ENCODE data around the gene ZBTB6. TPM values are rescaled to one million over a fixed set of nuclear protein-coding genes. Genes with fewer than 3 reads are reported as not detected.

Gene ZBTB6
- total RNA-seq, 4 donors from 2014 or later, result 6.5 to 12.9 (median 9.5) TPM

- DNase-seq (ENCODE audit: extremely low spot score), result no peak
- H3K36me3 ChIP-seq, result peaks cover 0 to 28% (median 17%) of the 10 kb centered on the region in 4 donors
- intact Hi-C loops (cut with DNase I), result no loop called here
- H3K4me1 ChIP-seq, result peaks cover 23 to 40% (median 30%) of the 10 kb centered on the region in 4 donors
- no peak overlapping the region for H3K27ac ChIP-seq (replicated peaks in 1 of 4)
- TF ChIP-seq POLR2A (IDR thresholded peaks at IDR 0.05; ENCODE audit: low read depth) (no peak), POLR2AphosphoS5 (IDR thresholded peaks at IDR 0.05) (no peak), CTCF (IDR thresholded peaks at IDR 0.05) (no peak), EP300 (IDR thresholded peaks at IDR 0.05) (no peak)
- no peak overlapping the region for H3K4me3 ChIP-seq
- 83% methylated on average over 1 of the region's 1 CpG for WGBS
- H3K27me3 ChIP-seq, result no peaks in the 10 kb centered on the region
- H3K9me3 ChIP-seq, result no peaks in the 10 kb centered on the region
Measured at GRCh38 chr9:122936883-122937282, 23.8 kb upstream of the ZBTB6 start.

GRCh38 chr9:122936464-122936863 lies 23.3 kb upstream of the ZBTB6 start:
- H3K36me3 ChIP-seq, result peaks cover 0 to 28% (median 17%) of the 10 kb centered on the region in 4 donors
- TF ChIP-seq EP300 (IDR thresholded peaks at IDR 0.05) (no peak), POLR2AphosphoS5 (IDR thresholded peaks at IDR 0.05) (no peak), CTCF (IDR thresholded peaks at IDR 0.05) (no peak), POLR2A (IDR thresholded peaks at IDR 0.05; ENCODE audit: low read depth) (no peak)
- no peak for DNase-seq (ENCODE audit: extremely low spot score)
- no peaks in the 10 kb centered on the region for H3K27me3 ChIP-seq
- H3K9me3 ChIP-seq, result no peaks in the 10 kb centered on the region
- intact Hi-C loops (cut with DNase I), result no loop called here
- H3K4me1 ChIP-seq, result peaks cover 23 to 37% (median 27%) of the 10 kb centered on the region in 4 donors
- 84% methylated on average over 5 of the region's 5 CpGs for WGBS
- H3K27ac ChIP-seq (replicated peaks in 1 of 4), result no peak overlapping the region
- no peak overlapping the region for H3K4me3 ChIP-seq

GRCh38 chr9:122931226-122932121 lies 18.4 kb upstream of the ZBTB6 start, which contains the start of gene ZBTB26:
TSS of gene ZBTB26 (minus strand) at chr9:122931512. CDS start at chr9:122919934, 11,578 bp downstream.
- Histone ChIP-seq H3K27me3 (no peaks in the 10 kb centered on the region), H3K27ac (replicated peaks in 1 of 4) (peak within 1 kb of the TSS; percentile 83 to 87 (median 86)), H3K36me3 (peaks cover 0 to 17% (median 2%) of the 10 kb centered on the region in 4 donors), H3K9me3 (no peaks in the 10 kb centered on the region), H3K4me1 (peaks cover 28 to 53% (median 38%) of the 10 kb centered on the region in 4 donors), H3K4me3 (peak within 1 kb of the TSS; percentile 78 to 89 (median 88))
- intact Hi-C loops (cut with DNase I), result no loop called here
- peak; percentile 98 for DNase-seq (ENCODE audit: extremely low spot score)
- 0% methylated on average over 14 of the region's 51 CpGs for WGBS
- TF ChIP-seq POLR2AphosphoS5 (IDR thresholded peaks at IDR 0.05), result peak; percentile 82 to 91
- no peak for TF ChIP-seq EP300 (IDR thresholded peaks at IDR 0.05)

- no peak for DNase-seq (ENCODE audit: extremely low spot score)
- no peaks in the 10 kb centered on the region for H3K27me3 ChIP-seq
- 27% methylated on average over 10 of the region's 10 CpGs for WGBS
- peaks cover 0 to 14% (median 0%) of the 10 kb centered on the region in 4 donors for H3K36me3 ChIP-seq
- peaks cover 28 to 53% (median 38%) of the 10 kb centered on the region in 4 donors for H3K4me1 ChIP-seq
- H3K4me3 ChIP-seq, result peak overlapping the region; percentile 78 to 89 (median 88)
- TF ChIP-seq POLR2A (IDR thresholded peaks at IDR 0.05; ENCODE audit: low read depth) (no peak), CTCF (IDR thresholded peaks at IDR 0.05) (no peak)
- intact Hi-C loops (cut with DNase I), result no loop called here
- peak overlapping the region; percentile 83 to 87 (median 86) for H3K27ac ChIP-seq (replicated peaks in 1 of 4)
- no peaks in the 10 kb centered on the region for H3K9me3 ChIP-seq
Measured at GRCh38 chr9:122930541-122931225, 17.6 kb upstream of the ZBTB6 start.

Measured in esophagus muscularis mucosa (tissue), 4 donors.